Epithelial cell of esophagus (primary cell): ENCODE results near the gene MRTFB.

Source experiments
- DNase-seq: peaks from one replicate; pipeline ENCODE4 v3.0.0; 2010; ENCODE audit warnings: low read depth
- H3K4me3 ChIP-seq: 2 replicates; pipeline ENCODE4 v1.5.1; 2011; ENCODE audit warnings: mild to moderate bottlenecking, low read length, control low read depth
- TF ChIP-seq, protein P1 (sequence below): IDR thresholded peaks from 2 replicates; pipeline ENCODE4 v1.5.1; 2011; ENCODE audit warnings: low read depth, mild to moderate bottlenecking, low read length, control low read depth, inconsistent platforms; ENCODE audit not compliant: insufficient read depth; ENCODE audit errors: missing control alignments

Gene MRTFB

DNA sequence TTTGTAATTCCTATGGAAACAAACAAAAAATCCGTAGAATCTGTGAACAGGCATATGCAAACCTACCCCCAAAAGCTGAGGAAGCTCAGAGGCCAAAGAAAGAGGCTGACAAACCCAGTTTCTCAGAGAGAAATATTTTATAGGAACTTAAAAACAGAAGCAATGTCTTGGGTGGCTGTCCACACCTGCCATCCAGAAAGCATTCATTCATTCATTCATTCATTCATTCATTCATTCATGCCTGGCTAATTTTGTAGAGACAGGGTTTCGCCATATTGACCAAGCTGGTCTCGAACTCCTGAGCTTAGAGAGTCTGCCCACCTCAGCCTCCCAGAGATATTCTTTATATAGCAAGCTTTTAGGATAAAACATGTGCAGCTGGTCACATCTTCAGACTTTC is 154.3 kb downstream of the MRTFB start:
- no peak overlapping the region for H3K4me3 ChIP-seq
- no peak for DNase-seq
- TF ChIP-seq, protein P1, sequence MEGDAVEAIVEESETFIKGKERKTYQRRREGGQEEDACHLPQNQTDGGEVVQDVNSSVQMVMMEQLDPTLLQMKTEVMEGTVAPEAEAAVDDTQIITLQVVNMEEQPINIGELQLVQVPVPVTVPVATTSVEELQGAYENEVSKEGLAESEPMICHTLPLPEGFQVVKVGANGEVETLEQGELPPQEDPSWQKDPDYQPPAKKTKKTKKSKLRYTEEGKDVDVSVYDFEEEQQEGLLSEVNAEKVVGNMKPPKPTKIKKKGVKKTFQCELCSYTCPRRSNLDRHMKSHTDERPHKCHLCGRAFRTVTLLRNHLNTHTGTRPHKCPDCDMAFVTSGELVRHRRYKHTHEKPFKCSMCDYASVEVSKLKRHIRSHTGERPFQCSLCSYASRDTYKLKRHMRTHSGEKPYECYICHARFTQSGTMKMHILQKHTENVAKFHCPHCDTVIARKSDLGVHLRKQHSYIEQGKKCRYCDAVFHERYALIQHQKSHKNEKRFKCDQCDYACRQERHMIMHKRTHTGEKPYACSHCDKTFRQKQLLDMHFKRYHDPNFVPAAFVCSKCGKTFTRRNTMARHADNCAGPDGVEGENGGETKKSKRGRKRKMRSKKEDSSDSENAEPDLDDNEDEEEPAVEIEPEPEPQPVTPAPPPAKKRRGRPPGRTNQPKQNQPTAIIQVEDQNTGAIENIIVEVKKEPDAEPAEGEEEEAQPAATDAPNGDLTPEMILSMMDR = no peak

DNA sequence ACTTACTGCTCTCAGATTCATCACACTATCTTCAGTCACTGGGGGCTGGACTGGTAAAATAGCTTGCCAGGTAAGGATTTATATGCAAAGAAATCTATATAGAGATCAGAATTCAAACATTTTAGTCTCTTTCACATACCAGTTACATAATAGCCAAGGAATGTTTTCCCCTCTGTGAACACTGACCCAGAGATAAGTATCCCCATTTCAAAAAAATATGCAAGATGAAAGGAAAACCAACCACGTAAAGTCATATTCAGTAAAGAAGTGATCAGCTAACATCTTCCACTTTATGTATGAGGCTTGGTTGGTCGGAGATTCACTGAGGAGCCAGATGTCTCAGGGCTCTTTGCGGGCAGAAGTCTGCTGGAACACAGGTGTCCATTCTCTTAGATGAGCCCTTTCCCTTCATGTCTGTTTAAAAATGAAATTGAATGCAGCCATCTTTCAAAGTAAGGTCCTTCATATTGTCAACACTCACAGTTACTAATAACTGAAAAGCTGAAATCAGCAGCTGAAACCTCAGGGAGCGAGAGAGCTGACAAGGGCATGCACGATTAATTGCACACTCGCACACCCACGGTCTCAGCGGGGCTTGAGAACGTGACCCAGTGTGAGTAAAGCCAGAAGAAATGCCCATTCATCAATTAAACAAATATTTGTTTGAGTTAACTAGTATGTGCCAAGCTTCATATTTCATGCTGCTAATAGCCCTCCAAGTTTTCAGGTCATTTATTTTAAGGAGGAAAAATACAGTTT is 161.2 kb downstream of the MRTFB start:
- no peak for DNase-seq
- no peak overlapping the region for H3K4me3 ChIP-seq
- TF ChIP-seq, protein P1 = no peak

DNA sequence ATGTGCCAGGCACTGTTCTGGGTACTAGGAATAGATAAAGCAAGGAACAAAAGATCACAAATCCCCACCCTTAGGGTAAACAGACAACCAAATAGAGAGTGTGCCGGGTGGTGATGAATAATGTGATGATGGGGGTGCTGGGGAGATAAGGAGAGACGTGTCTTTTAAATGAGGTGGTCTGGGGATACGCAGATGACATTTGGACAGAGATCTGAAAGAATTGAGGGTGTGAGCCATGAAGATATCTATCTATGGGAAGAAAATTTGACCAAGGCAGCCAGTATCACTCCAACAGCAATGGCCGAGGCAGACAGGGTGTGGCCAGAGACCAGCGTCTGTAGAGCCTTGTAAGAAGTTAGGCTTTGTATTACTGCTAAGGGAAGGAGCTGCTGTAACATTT is 165.3 kb downstream of the MRTFB start:
- no peak for DNase-seq
- TF ChIP-seq, protein P1 = no peak
- H3K4me3 ChIP-seq = no peak overlapping the region

DNA sequence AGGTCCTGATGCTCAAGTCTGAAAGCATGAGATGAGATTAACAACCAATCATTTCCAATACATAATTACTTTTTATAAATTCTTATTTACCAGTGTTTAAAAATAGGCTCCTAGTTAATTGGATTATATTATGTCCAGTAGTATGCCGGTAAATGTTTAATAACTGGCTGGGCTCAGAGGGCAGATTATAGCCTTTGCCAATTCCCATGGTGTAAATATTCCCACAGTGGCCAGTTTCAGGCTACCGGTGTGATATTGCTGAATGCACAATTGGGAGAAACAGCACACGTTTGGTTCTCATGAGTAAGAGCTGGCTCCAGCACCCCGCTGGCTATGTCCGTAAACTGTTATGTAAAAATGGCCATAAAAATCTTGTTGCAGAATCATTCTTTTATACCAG is 167.6 kb downstream of the MRTFB start:
- no peak for DNase-seq
- TF ChIP-seq, protein P1 = no peak
- no peak overlapping the region for H3K4me3 ChIP-seq

DNA sequence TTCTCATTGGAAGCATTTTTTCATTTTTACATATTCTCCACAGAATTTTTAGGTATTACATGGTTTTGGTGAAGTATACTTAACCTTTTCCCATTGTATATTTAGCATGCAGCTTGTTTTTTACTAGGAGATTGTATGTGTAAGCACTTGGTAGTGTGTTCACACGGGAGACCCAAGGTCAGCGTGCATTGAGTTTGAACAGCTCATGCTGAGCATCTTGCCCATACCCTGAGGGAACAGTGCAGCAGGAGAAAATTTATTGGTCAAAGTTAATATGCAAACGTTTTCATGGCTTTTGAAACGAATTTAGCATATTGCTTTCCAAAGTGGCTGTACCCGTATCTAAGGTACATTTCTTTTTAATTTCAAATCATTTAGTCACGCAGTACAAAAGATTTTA is 168.7 kb downstream of the MRTFB start:
- no peak overlapping the region for H3K4me3 ChIP-seq
- TF ChIP-seq, protein P1 = no peak
- no peak for DNase-seq

DNA sequence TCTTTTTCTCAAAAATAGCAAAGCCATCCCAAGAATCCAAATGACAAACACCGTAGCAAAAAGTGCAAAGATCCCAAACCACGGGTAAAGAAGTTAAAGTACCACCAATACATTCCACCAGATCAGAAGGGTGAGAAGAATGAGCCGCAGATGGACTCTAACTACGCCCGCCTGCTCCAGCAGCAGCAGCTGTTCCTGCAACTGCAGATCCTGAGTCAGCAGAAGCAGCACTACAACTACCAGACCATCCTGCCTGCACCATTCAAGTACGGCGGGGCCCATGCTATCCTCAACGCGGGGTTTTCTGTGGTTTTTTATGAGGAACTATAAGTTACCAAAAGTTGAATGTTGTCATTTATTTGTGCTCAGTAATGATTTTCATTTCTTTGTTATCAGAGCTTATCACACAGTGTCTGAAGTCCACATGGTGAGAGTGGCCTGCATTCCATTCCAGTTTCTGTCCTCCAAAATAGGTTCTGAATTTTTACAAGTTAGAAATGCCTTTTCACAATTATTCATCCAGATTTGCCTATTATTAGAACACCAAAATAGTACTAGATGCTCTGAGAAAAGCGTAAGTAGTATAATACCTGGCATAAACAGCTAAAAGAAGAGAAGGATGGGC is 169.2 kb downstream of the MRTFB start:
- no peak overlapping the region for H3K4me3 ChIP-seq
- no peak for DNase-seq
- TF ChIP-seq, protein P1 = no peak
